HEK293T (cell line): Measurements from ENCODE around the gene PLPP7.

Source experiments
- BHLHE40 ChIP-seq: fragments of 450-650 bp; IDR thresholded peaks from 2 replicates; pipeline ENCODE4 v1.6.1; 2016; ENCODE audit warnings: mild to moderate bottlenecking, moderate library complexity, borderline replicate concordance
- FOXK2 ChIP-seq: fragments of 450-650 bp; IDR thresholded peaks from 2 replicates; pipeline ENCODE4 v1.6.1; 2016; ENCODE audit warnings: mild to moderate bottlenecking
- FOXM1 ChIP-seq: fragments of 450-650 bp; IDR thresholded peaks from 2 replicates; pipeline ENCODE4 v1.6.1; 2017; ENCODE audit warnings: mild to moderate bottlenecking, borderline replicate concordance
- HDGF ChIP-seq: fragments of 450-650 bp; IDR thresholded peaks from 2 replicates; pipeline ENCODE4 v1.6.1; 2017; ENCODE audit warnings: antibody characterized with exemption, borderline replicate concordance
- NFRKB ChIP-seq: fragments of 450-650 bp; IDR thresholded peaks from 2 replicates; pipeline ENCODE4 v1.6.1; 2016; ENCODE audit warnings: mild to moderate bottlenecking, moderate library complexity
- SP1 ChIP-seq: fragments of 450-650 bp; IDR thresholded peaks from 2 replicates; pipeline ENCODE4 v1.6.1; 2017

GRCh38 chr9:131274674-131275331, 14.7 kb upstream of the PLPP7 start:
- no peak for TF ChIP-seq HDGF
- no peak for TF ChIP-seq BHLHE40
- no peak for TF ChIP-seq FOXK2
- TF ChIP-seq NFRKB, result no peak
- TF ChIP-seq FOXM1, result no peak
- no peak for TF ChIP-seq SP1
